HEK293 (cell line): ENCODE measurements around the gene HILPDA.

Experiments
- CTCF ChIA-PET: fragments of 350-600 bp; formaldehyde crosslinking; extraction: SDS; loops from one replicate; lab custom pipeline; 2021; ENCODE audit warnings: antibody characterized with exemption; lab: Yijun Ruan, JAX
- POLR2A ChIA-PET: fragments of 300-600 bp; formaldehyde crosslinking; extraction: SDS; loops from one replicate; lab custom pipeline; 2020; ENCODE audit warnings: antibody characterized with exemption, inconsistent platforms; lab: Yijun Ruan, JAX
- H3K27ac ChIP-seq: fragments of 200-500 bp; sonication (Bioruptor generic); 2 replicates; pipeline ENCODE4 v1.5.1; 2014; ENCODE audit warnings: low read depth, low read length, control low read depth, inconsistent platforms; ENCODE audit errors: extremely low read depth
- H3K36me3 ChIP-seq, 2 experiments: fragments of 200-500 bp in 1 of 2; sonication (Bioruptor generic) in 1 of 2; 1 replicate in 1 of 2; 2 replicates in 1 of 2; pipeline ENCODE4 v1.5.1; 2014 to 2017; ENCODE audit warnings: inconsistent platforms in 2 of 2, low read length in 2 of 2; ENCODE audit not compliant: control insufficient read depth in 2 of 2, insufficient read depth in 1 of 2
- H3K4me1 ChIP-seq: fragments of 200-500 bp; sonication (Bioruptor generic); 2 replicates; pipeline ENCODE4 v1.5.1; 2014; ENCODE audit warnings: mild to moderate bottlenecking, low read length, inconsistent platforms; ENCODE audit not compliant: control insufficient read depth, insufficient read depth
- H3K4me3 ChIP-seq: 2 replicates; pipeline ENCODE4 v1.5.1; 2011; ENCODE audit warnings: low read depth, mild to moderate bottlenecking, control low read depth, low read length, moderate library complexity
- H3K9me3 ChIP-seq: fragments of 200-500 bp; sonication (Bioruptor generic); 2 replicates; pipeline ENCODE4 v1.5.1; 2014; ENCODE audit warnings: low read depth, low read length, inconsistent platforms; ENCODE audit not compliant: control insufficient read depth, insufficient read depth
- EGR2 ChIP-seq: fragments of 450-650 bp; formaldehyde crosslinking; IDR thresholded peaks from 2 replicates; pipeline ENCODE4 v1.5.1; 2016; ENCODE audit warnings: low read depth, missing biosample characterization, missing genetic modification characterization
- KLF7 ChIP-seq: fragments of 450-650 bp; formaldehyde crosslinking; IDR thresholded peaks from 2 replicates; pipeline ENCODE4 v1.5.1; 2016; ENCODE audit warnings: missing biosample characterization, missing genetic modification characterization, borderline replicate concordance
- MYNN ChIP-seq: fragments of 450-650 bp; formaldehyde crosslinking; IDR thresholded peaks from 2 replicates; pipeline ENCODE4 v1.5.1; 2016; ENCODE audit warnings: missing biosample characterization, missing genetic modification characterization, borderline replicate concordance
- RBAK ChIP-seq: fragments of 450-650 bp; formaldehyde crosslinking; IDR thresholded peaks from 2 replicates; pipeline ENCODE4 v1.5.1; 2016; ENCODE audit warnings: missing biosample characterization, missing genetic modification characterization
- SCRT2 ChIP-seq: fragments of 450-650 bp; formaldehyde crosslinking; IDR thresholded peaks from 2 replicates; pipeline ENCODE4 v1.5.1; 2016; ENCODE audit warnings: missing biosample characterization, missing genetic modification characterization
- SP3 ChIP-seq: fragments of 450-650 bp; formaldehyde crosslinking; IDR thresholded peaks from 2 replicates; pipeline ENCODE4 v1.5.1; 2016; ENCODE audit warnings: missing biosample characterization, missing genetic modification characterization
- YY2 ChIP-seq: fragments of 450-650 bp; formaldehyde crosslinking; IDR thresholded peaks from 2 replicates; pipeline ENCODE4 v1.5.1; 2016; ENCODE audit warnings: missing biosample characterization, missing genetic modification characterization
- ZBTB1 ChIP-seq: fragments of 450-650 bp; formaldehyde crosslinking; IDR thresholded peaks from 2 replicates; pipeline ENCODE4 v1.5.1; 2016; ENCODE audit warnings: missing biosample characterization, missing genetic modification characterization
- ZBTB17 ChIP-seq: fragments of 450-650 bp; formaldehyde crosslinking; IDR thresholded peaks from 2 replicates; pipeline ENCODE4 v1.5.1; 2016; ENCODE audit warnings: missing biosample characterization, missing genetic modification characterization
- ZBTB21 ChIP-seq: fragments of 450-650 bp; formaldehyde crosslinking; IDR thresholded peaks from 2 replicates; pipeline ENCODE4 v1.5.1; 2017; ENCODE audit warnings: missing biosample characterization, missing genetic modification characterization
- ZBTB6 ChIP-seq: fragments of 450-650 bp; formaldehyde crosslinking; IDR thresholded peaks from 2 replicates; pipeline ENCODE4 v1.5.1; 2017; ENCODE audit warnings: missing biosample characterization, missing genetic modification characterization
- ZNF121 ChIP-seq: fragments of 450-650 bp; formaldehyde crosslinking; IDR thresholded peaks from 2 replicates; pipeline ENCODE4 v1.5.1; 2016; ENCODE audit warnings: missing biosample characterization, missing genetic modification characterization
- ZNF16 ChIP-seq: fragments of 450-650 bp; formaldehyde crosslinking; IDR thresholded peaks from 2 replicates; pipeline ENCODE4 v1.5.1; 2016; ENCODE audit warnings: low read depth, missing biosample characterization, missing genetic modification characterization
- ZNF175 ChIP-seq: fragments of 450-650 bp; formaldehyde crosslinking; IDR thresholded peaks from 2 replicates; pipeline ENCODE4 v1.5.1; 2016; ENCODE audit warnings: missing biosample characterization, missing genetic modification characterization
- ZNF335 ChIP-seq: fragments of 450-650 bp; formaldehyde crosslinking; conservative IDR thresholded peaks from 2 replicates; pipeline ENCODE4 v1.5.1; 2016; ENCODE audit warnings: missing biosample characterization, missing genetic modification characterization
- ZNF426 ChIP-seq: fragments of 450-650 bp; formaldehyde crosslinking; IDR thresholded peaks from 2 replicates; pipeline ENCODE4 v1.5.1; 2017; ENCODE audit warnings: missing biosample characterization, missing genetic modification characterization, mild to moderate bottlenecking, inconsistent platforms, moderate library complexity
- ZNF48 ChIP-seq: fragments of 450-650 bp; formaldehyde crosslinking; IDR thresholded peaks from 2 replicates; pipeline ENCODE4 v1.5.1; 2016; ENCODE audit warnings: missing biosample characterization, missing genetic modification characterization
- ZNF488 ChIP-seq: fragments of 450-650 bp; formaldehyde crosslinking; IDR thresholded peaks from 2 replicates; pipeline ENCODE4 v1.5.1; 2016; ENCODE audit warnings: missing biosample characterization, missing genetic modification characterization
- ZNF514 ChIP-seq: fragments of 450-650 bp; formaldehyde crosslinking; IDR thresholded peaks from 2 replicates; pipeline ENCODE4 v1.5.1; 2016; ENCODE audit warnings: missing biosample characterization, missing genetic modification characterization
- ZNF580 ChIP-seq: fragments of 450-650 bp; formaldehyde crosslinking; IDR thresholded peaks from 2 replicates; pipeline ENCODE4 v1.5.1; 2016; ENCODE audit warnings: missing biosample characterization, missing genetic modification characterization
- ZNF621 ChIP-seq: fragments of 450-650 bp; formaldehyde crosslinking; IDR thresholded peaks from 2 replicates; pipeline ENCODE4 v1.5.1; 2017; ENCODE audit warnings: missing biosample characterization, missing genetic modification characterization
- ZNF660 ChIP-seq: fragments of 450-650 bp; IDR thresholded peaks from 2 replicates; pipeline ENCODE4 v1.5.1; 2018; ENCODE audit warnings: missing biosample characterization, mild to moderate bottlenecking, missing genetic modification characterization
- ZNF692 ChIP-seq: fragments of 450-650 bp; formaldehyde crosslinking; IDR thresholded peaks from 2 replicates; pipeline ENCODE4 v1.5.1; 2016; ENCODE audit warnings: missing biosample characterization, missing genetic modification characterization
- ZNF791 ChIP-seq: fragments of 450-650 bp; formaldehyde crosslinking; IDR thresholded peaks from 2 replicates; pipeline ENCODE4 v1.5.1; 2016; ENCODE audit warnings: missing biosample characterization, missing genetic modification characterization
- ZNF792 ChIP-seq: fragments of 450-650 bp; formaldehyde crosslinking; IDR thresholded peaks from 2 replicates; pipeline ENCODE4 v1.5.1; 2016; ENCODE audit warnings: missing biosample characterization, missing genetic modification characterization
- ZNF830 ChIP-seq: fragments of 450-650 bp; IDR thresholded peaks from 2 replicates; pipeline ENCODE4 v1.5.0; 2018; ENCODE audit warnings: missing biosample characterization, missing genetic modification characterization, low read depth, mild to moderate bottlenecking, moderate library complexity
- ZSCAN23 ChIP-seq: fragments of 450-650 bp; formaldehyde crosslinking; IDR thresholded peaks from 2 replicates; pipeline ENCODE4 v1.5.1; 2016; ENCODE audit warnings: missing biosample characterization, missing genetic modification characterization

Gene HILPDA

GRCh38 chr7:128435327-128435686 is 20.4 kb upstream of the HILPDA start:
- no peak overlapping the region for H3K27ac ChIP-seq
- no peaks in the 10 kb centered on the region for H3K36me3 ChIP-seq
- no peaks in the 10 kb centered on the region for H3K9me3 ChIP-seq
- H3K4me3 ChIP-seq: no peak overlapping the region
- ChIA-PET POLR2A (no interaction called here), CTCF (interaction anchor here (0.8 to 5.1 kb wide), 5 partner anchors 8 to 37 kb away, joined by 3 to 35 read pairs (median 5); no protein-coding TSS in a partner anchor)
- no peaks in the 10 kb centered on the region for H3K4me1 ChIP-seq
- TF ChIP-seq ZNF692 (tag by site-specific recombination) (no peak), SP3 (tag by site-specific recombination) (no peak), ZBTB1 (tag by site-specific recombination) (no peak), ZNF514 (no peak), ZNF621 (tag by site-specific recombination) (no peak), ZNF792 (no peak), ZNF488 (no peak), YY2 (no peak), KLF7 (tag by site-specific recombination) (no peak), EGR2 (tag by site-specific recombination) (no peak)

GRCh38 chr7:128437426-128438332 is 18.0 kb upstream of the HILPDA start:
- ChIA-PET POLR2A (interaction anchor here (0.6 kb wide), 1 partner anchor 244 kb away, joined by 3 read pairs; no protein-coding TSS in a partner anchor), CTCF (interaction anchor here (0.9 to 2.4 kb wide), 3 partner anchors 10 to 90 kb away, joined by 3 to 11 read pairs (median 8); no protein-coding TSS in a partner anchor)
- TF ChIP-seq ZNF175 (tag by site-specific recombination) (no peak), ZNF791 (tag by site-specific recombination) (no peak), ZNF48 (tag by site-specific recombination) (no peak), ZBTB17 (tag by site-specific recombination) (no peak), ZNF335 (tag by site-specific recombination) (no peak), ZNF426 (no peak), SCRT2 (tag by site-specific recombination) (no peak), ZNF580 (tag by site-specific recombination) (no peak), ZNF660 (no peak), MYNN (tag by site-specific recombination) (no peak), ZNF16 (no peak), ZBTB6 (tag by site-specific recombination) (no peak), ZNF121 (no peak), ZNF830 (tag by site-specific recombination) (no peak), ZBTB21 (tag by site-specific recombination) (no peak), ZNF514 (no peak), ZSCAN23 (tag by site-specific recombination) (no peak), RBAK (tag by site-specific recombination) (no peak)
- TF ChIP-seq, all 188 proteins: peak for 0
- Histone ChIP-seq H3K36me3 (no peaks in the 10 kb centered on the region), H3K4me1 (no peaks in the 10 kb centered on the region), H3K4me3 (no peak overlapping the region), H3K27ac (no peak overlapping the region), H3K9me3 (no peaks in the 10 kb centered on the region)
